Sigmoid colon (tissue), 4 donors: ENCODE data around the gene PCBD1.

ENCODE experiments used
- EP300 ChIP-seq, 4 donors: sonication (generic); formaldehyde crosslinking; IDR thresholded peaks; one replicate each; pipeline ENCODE4 v1.6.1; 2017; ENCODE audit warnings: antibody characterized with exemption in 4 of 4
- POLR2A ChIP-seq, 2 donors: fragments of 450-650 bp; IDR thresholded peaks; one replicate each; pipeline ENCODE4 v1.6.1; 2016; ENCODE audit warnings: antibody characterized with exemption in 2 of 2, mild to moderate bottlenecking in 2 of 2, moderate library complexity in 2 of 2
- POLR2AphosphoS5 ChIP-seq, 4 donors: sonication (generic); formaldehyde crosslinking; IDR thresholded peaks; one replicate each; pipeline ENCODE4 v1.6.1; 2017; ENCODE audit warnings: antibody characterized with exemption in 4 of 4
- TF ChIP-seq, protein P1 (sequence below), 4 experiments: fragments of 450-650 bp in 3 of 4; fragments of 200-600 bp in 1 of 4; IDR thresholded peaks; one replicate each; pipeline ENCODE4 v1.5.1; 2016 to 2019; ENCODE audit warnings: antibody characterized with exemption in 4 of 4, mild to moderate bottlenecking in 3 of 4, moderate library complexity in 2 of 4

DNA sequence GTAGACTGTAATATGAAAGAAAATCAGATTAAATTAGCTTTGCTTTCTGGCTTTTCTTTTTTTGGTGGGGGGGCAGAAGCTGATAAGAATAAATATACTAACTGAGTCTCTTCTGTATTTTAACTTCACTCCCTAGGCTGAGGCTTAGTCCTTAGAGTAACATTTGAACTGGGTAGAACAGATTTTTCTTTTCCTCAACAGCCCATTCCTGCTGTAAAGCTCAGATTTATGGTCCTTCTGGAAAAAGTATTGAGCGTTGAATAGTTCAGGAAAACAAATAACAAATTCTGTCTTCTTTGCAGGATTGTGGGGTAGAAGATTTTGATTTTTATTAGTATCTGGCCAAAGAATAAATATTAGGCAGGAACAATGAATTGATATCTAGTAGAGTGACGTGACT lies 54.8 kb downstream of the PCBD1 start:
- TF ChIP-seq POLR2AphosphoS5 (IDR thresholded peaks at IDR 0.05): no peak
- no peak for TF ChIP-seq POLR2A (IDR thresholded peaks at IDR 0.05)
- TF ChIP-seq, protein P1, sequence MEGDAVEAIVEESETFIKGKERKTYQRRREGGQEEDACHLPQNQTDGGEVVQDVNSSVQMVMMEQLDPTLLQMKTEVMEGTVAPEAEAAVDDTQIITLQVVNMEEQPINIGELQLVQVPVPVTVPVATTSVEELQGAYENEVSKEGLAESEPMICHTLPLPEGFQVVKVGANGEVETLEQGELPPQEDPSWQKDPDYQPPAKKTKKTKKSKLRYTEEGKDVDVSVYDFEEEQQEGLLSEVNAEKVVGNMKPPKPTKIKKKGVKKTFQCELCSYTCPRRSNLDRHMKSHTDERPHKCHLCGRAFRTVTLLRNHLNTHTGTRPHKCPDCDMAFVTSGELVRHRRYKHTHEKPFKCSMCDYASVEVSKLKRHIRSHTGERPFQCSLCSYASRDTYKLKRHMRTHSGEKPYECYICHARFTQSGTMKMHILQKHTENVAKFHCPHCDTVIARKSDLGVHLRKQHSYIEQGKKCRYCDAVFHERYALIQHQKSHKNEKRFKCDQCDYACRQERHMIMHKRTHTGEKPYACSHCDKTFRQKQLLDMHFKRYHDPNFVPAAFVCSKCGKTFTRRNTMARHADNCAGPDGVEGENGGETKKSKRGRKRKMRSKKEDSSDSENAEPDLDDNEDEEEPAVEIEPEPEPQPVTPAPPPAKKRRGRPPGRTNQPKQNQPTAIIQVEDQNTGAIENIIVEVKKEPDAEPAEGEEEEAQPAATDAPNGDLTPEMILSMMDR (IDR thresholded peaks at IDR 0.05): no peak
- no peak for TF ChIP-seq EP300 (IDR thresholded peaks at IDR 0.05)
